ENCODE data around the gene TDRKH.

The TDRKH gene

DNA sequence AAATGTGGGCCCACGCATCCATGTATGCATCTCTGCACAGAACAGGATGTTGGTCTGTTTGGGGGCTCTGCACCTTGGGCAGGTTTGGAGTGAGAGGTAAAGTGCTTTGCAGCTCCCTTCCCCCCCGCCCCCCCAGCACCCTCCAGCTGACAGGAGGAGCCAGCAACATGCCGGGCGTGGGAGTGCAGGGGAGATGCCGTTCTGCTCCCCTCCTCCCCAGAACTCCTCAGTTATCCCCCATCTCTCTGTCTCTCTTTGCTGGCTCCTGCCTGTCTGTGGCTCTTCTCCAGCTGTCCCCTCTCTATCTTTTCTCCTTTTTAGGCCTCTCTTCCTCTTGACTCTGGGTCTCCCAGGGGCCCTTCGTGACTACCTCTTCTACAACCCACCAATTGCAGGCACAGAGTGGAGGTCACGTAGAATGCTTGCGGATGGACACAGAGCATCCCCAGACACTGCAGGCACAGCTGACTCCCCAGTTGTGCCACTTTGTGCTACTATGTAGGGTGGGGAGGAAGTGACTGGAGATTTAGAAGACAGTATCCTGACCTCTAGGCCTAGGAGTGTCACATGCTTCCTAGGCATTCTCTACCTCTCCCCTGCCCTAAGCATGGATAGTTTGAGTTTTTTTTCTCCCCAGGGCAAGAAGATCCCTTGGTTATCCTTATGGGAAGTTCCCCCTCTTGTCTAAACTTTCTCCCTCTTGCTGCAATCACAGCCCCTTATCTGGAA lies 43.0 kb upstream of the TDRKH start:
- H4K20me1 ChIP-seq: peaks cover 14% of the 10 kb centered on the region
- peaks cover 98% of the 10 kb centered on the region for H3K4me1 ChIP-seq
- no peak overlapping the region for H3K27ac ChIP-seq

DNA sequence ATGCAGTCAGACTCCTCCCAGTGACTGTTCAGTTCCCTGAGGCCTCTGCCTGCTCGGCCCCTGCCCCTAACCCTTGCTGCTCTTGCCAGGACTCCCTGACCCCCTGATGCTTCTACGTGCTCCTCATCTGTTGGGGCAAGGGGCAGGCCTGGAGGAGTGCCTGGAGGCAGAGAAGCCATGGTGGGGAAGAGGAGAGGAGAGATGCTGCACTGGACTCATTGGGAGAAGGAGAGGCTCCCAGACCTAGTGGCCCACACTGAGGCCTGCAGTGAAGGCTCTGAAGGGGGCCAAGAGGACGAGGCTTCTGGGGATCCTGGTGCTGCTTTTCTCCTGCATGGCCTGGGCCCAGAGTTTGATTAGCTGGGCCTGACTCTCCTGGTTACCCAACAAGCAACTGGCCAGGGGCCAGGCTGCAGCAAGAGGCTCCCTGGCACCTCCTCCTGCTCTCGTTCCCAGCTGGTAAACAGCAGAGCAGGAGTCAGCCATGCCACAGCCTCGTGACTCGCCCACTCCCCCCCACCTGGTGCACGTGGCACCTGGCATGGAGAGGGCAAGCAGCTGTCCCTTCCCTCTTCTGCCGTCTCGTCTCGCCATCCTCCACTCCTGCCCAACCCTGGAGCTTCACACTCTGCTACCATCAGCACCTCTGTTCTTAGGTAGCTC lies 42.1 kb upstream of the TDRKH start:
- Histone ChIP-seq H3K4me1 (peaks cover 98% of the 10 kb centered on the region), H3K27me3 (peaks cover 15% of the 10 kb centered on the region), H3K4me2 (peak overlapping the region; percentile 43), H3K4me3 (no peak overlapping the region), H3K27ac (no peak overlapping the region), H3K9me3 (no peaks in the 10 kb centered on the region), H3K36me3 (no peaks in the 10 kb centered on the region), H3K9ac (no peak overlapping the region; the same call in 1 of the 2 replicates), H4K20me1 (peaks cover 5% of the 10 kb centered on the region)
- TF ChIP-seq Cebpa-rat (IDR thresholded peaks at IDR 0.05): no peak

More for the DNA sequence above, 43.0 kb upstream of the TDRKH start:
- peaks cover 23% of the 10 kb centered on the region for H3K27me3 ChIP-seq
- no peak overlapping the region for H3K4me3 ChIP-seq
- no peak overlapping the region for H3K9ac ChIP-seq
- H3K36me3 ChIP-seq: no peaks in the 10 kb centered on the region
- peak overlapping the region; percentile 82 for H3K4me2 ChIP-seq
- no peak for TF ChIP-seq Cebpa-rat (IDR thresholded peaks at IDR 0.05)
- H3K9me3 ChIP-seq: no peaks in the 10 kb centered on the region

DNA sequence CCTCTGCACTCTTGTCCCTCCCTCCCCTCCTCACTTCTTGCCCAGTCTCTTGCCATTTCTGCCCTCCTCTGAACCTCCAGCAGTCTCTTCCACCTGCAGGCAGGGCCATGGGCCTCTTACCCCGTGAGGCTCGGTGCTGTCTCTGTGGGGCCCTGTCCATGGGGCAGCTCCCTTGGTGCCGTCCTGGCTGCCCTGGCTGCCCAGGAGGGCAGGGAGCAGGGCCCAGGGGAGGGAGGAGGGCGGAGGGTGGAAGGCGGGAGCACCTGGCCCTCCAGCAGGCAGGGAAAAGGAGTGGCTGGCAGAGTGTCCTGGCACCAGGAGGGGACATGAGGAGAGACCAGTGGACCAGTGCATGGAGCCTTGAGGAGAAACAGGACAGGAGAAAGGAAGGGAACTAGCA lies 41.3 kb upstream of the TDRKH start, which contains the start of gene RORC:
RORC (minus strand) TSS at position 198 of the 400 bp plus-strand sequence; CDS start at position 160, 38 bp downstream.
- TF ChIP-seq Cebpa-rat (IDR thresholded peaks at IDR 0.05): no peak
- Histone ChIP-seq H3K27ac (peak within 1 kb of the TSS; percentile 11; the same call in 1 of the 2 replicates), H3K4me2 (peak within 1 kb of the TSS; percentile 88), H3K36me3 (no peaks in the 10 kb centered on the region), H3K4me3 (no peak within 1 kb of the TSS), H3K9ac (no peak within 1 kb of the TSS; the same call in 1 of the 2 replicates), H3K4me1 (peaks cover 98% of the 10 kb centered on the region), H3K9me3 (no peaks in the 10 kb centered on the region), H3K27me3 (peaks cover 6% of the 10 kb centered on the region), H4K20me1 (no peaks in the 10 kb centered on the region)

DNA sequence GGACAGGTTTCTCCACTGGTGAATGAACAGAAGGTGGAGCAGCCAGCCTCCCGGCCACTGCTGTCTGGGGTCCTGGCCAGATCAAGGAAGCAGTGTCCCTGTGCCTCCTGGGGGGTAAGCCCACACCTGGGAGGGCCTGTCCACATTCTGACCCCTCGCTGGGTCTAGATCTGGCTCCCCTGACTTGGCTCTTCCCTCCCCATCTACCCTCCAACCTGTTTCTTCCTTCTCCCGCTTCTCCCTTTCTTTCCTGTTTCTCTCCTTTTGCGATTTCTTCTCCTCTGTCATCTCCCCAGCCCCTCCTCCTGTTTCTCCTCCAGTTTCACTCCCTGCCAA lies 40.9 kb upstream of the TDRKH start:
- H3K9ac ChIP-seq: no peak overlapping the region
- H4K20me1 ChIP-seq: no peaks in the 10 kb centered on the region
- no peak for TF ChIP-seq Cebpa-rat (IDR thresholded peaks at IDR 0.05)
- H3K36me3 ChIP-seq: no peaks in the 10 kb centered on the region
- no peak overlapping the region for H3K4me3 ChIP-seq
- peaks cover 2% of the 10 kb centered on the region for H3K27me3 ChIP-seq
- H3K9me3 ChIP-seq: no peaks in the 10 kb centered on the region
- peaks cover 98% of the 10 kb centered on the region for H3K4me1 ChIP-seq
- peak overlapping the region; percentile 11; the same call in 1 of the 2 replicates for H3K27ac ChIP-seq
- H3K4me2 ChIP-seq: peak overlapping the region; percentile 88; the same call in 1 of the 2 replicates

DNA sequence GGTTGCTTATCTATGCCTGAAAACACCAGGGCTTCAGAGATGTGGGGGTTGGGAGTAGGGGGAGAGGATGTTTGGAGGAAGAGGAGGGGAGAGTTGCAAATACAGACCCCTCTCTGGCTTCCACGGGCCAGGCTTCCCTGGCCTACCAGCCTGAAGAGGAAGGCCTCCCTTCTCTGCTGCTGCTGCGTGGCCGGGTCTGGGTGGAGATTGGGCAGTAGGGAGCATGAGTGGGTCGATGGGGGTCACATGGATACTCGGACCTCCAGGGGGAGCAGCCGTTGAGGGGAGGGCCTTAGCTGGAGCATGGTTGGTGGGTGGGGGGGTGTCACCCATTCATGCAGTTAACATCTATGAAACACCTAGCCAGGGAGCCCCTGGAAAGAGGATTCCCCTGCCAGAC lies 39.8 kb upstream of the TDRKH start:
- Histone ChIP-seq H3K4me3 (no peak overlapping the region), H3K9me3 (no peaks in the 10 kb centered on the region), H3K27ac (peak overlapping the region; percentile 78), H3K4me2 (peak overlapping the region; percentile 88), H3K27me3 (no peaks in the 10 kb centered on the region), H4K20me1 (no peaks in the 10 kb centered on the region), H3K9ac (peak overlapping the region; percentile 46; the same call in 1 of the 2 replicates), H3K36me3 (no peaks in the 10 kb centered on the region), H3K4me1 (peaks cover 98% of the 10 kb centered on the region)
- TF ChIP-seq Cebpa-rat (IDR thresholded peaks at IDR 0.05): no peak

DNA sequence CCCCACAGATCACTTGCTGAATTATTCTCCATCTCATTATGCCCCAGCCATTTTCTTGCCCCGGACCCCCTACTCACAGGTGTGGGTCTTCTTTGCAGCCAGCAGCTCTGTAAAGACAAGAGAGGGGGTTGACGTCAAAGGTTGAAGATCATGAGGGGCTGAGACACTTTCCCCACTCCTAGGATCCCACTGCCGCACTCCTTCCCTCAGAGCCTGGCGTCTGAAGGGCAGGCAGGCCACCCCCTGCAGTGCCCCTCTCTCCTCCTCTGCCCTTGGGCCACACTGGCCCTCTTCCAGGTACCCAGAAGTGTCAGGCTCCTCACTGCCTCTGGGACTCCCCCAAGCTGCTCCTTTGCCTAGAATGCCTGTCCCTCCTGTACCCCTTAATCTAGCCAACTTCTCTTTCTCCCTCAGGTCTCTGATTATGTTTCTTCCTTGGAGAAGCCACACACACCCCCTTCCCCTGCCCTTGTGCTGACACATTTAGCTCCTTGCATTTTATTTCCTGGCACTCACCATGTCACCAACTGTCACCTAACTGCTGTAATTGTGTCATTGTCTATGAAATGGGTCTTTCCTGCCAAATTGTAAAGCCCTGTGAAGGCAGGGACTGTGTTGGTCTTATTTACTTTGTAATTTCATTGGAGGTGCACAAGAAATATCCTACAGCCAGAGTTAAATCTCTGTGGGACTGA lies 39.2 kb upstream of the TDRKH start:
- H3K27ac ChIP-seq: peak overlapping the region; percentile 78
- H3K4me3 ChIP-seq: no peak overlapping the region
- H3K9ac ChIP-seq: peak overlapping the region; percentile 46; the same call in 1 of the 2 replicates
- H3K4me2 ChIP-seq: peak overlapping the region; percentile 88
- H3K36me3 ChIP-seq: no peaks in the 10 kb centered on the region
- H4K20me1 ChIP-seq: no peaks in the 10 kb centered on the region
- no peaks in the 10 kb centered on the region for H3K9me3 ChIP-seq
- no peak for TF ChIP-seq Cebpa-rat (IDR thresholded peaks at IDR 0.05)
- H3K4me1 ChIP-seq: peaks cover 100% of the 10 kb centered on the region
- H3K27me3 ChIP-seq: no peaks in the 10 kb centered on the region

DNA sequence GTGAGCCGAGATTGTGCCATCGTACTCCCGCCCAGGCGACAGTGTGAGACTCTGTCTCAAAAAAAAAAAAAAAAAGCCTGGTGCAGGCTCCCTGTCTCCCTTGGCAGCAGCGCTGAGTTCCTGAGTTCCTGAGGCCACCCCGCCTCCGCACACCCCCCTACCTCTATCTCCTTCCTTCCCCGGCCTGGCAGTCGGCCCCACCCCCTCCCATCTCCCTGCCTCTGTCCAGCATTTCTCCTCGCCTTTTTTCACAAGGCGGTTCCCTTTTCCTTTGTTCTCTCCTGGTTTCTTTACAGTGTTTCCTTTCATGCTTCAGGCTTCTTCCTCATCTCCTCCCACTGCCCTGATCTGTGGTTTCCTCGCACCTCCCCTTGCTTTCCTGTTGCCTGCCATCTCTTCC lies 38.6 kb upstream of the TDRKH start:
- no peak for TF ChIP-seq Cebpa-rat (IDR thresholded peaks at IDR 0.05)
- H3K27ac ChIP-seq: peak overlapping the region; percentile 78
- H3K4me1 ChIP-seq: peaks cover 100% of the 10 kb centered on the region
- H3K9ac ChIP-seq: peak overlapping the region; percentile 61; the same call in 1 of the 2 replicates
- peak overlapping the region; percentile 88 for H3K4me2 ChIP-seq
- peak overlapping the region; percentile 50; the same call in 1 of the 2 replicates for H3K4me3 ChIP-seq
- no peaks in the 10 kb centered on the region for H3K27me3 ChIP-seq
- no peaks in the 10 kb centered on the region for H4K20me1 ChIP-seq
- H3K36me3 ChIP-seq: no peaks in the 10 kb centered on the region
- H3K9me3 ChIP-seq: no peaks in the 10 kb centered on the region

DNA sequence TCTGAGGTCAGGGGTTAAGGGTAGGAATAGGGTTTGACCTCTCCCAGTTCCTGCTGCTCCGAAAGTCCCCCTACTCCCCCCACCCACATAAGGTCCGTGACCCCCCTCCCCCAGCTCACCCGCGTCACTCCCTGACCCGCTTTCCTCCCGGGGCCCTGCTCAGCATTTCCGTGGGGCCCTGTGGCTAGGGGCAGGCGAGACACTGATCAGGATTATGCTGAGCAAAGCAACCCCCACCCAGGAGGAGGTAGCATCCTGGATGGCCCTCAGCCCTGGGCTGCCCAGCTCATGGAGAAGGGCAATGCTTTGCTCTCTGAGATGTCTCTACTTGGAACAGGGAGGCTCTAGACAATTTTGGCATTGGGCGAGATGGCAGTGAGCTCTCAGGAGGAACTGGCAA lies 37.6 kb upstream of the TDRKH start:
- Histone ChIP-seq H3K9me3 (no peaks in the 10 kb centered on the region), H3K4me2 (peak overlapping the region; percentile 88), H3K4me1 (peaks cover 99% of the 10 kb centered on the region), H3K27me3 (no peaks in the 10 kb centered on the region), H3K27ac (peak overlapping the region; percentile 78), H4K20me1 (no peaks in the 10 kb centered on the region), H3K9ac (peak overlapping the region; percentile 61; the same call in 1 of the 2 replicates), H3K4me3 (peak overlapping the region; percentile 50), H3K36me3 (no peaks in the 10 kb centered on the region)
- no peak for TF ChIP-seq Cebpa-rat (IDR thresholded peaks at IDR 0.05)

DNA sequence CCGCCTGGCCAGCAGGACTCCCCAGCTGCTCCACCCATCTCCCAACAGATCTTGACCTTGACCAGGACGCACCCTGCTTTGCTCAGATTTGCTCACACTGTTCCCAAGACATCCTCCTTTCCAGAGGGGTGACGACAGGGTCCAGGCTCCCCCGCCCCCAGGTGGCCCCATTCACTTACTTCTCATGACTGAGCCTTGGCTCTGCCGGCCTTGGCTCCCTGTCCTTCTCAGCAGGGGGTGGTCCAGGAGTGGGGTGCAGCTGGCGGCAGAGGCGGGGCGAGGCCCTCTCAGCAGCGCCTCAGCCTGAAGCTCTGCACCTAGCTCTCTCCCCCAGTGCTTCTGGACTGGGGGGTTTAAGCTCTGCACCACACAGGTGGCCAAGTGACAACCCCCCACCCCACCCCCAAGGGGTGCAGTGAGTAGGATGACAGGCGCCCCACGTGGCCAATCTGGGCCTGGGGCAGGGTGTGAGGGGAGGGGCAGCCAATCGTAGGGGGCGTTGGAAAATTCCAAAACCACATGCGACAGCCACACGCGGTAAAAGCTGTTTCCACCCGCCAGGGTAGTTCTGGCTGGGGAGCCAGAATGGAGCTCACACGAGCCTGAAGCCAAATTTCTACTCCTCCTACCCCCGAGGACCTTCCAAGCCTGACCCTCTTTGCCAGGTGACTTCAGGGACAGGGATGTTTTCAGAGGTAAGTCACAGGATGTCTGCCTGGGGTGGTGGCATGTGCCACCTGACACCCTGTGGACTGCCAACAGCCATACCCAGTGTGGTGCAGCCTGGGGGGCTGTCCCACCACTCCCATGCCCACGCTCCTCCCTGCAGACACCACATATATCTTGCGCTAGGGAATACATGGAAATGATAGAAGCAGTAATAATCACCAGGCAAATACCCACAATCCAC lies 35.7 kb upstream of the TDRKH start:
- H3K9ac ChIP-seq: no peak overlapping the region
- TF ChIP-seq Cebpa-rat (IDR thresholded peaks at IDR 0.05): no peak
- peak overlapping the region; percentile 23; the same call in 1 of the 2 replicates for H3K27ac ChIP-seq
- H3K4me1 ChIP-seq: peaks cover 99% of the 10 kb centered on the region
- H3K4me3 ChIP-seq: no peak overlapping the region
- peak overlapping the region; percentile 88 for H3K4me2 ChIP-seq
- no peaks in the 10 kb centered on the region for H3K9me3 ChIP-seq
- no peaks in the 10 kb centered on the region for H3K36me3 ChIP-seq
- no peaks in the 10 kb centered on the region for H4K20me1 ChIP-seq
- no peaks in the 10 kb centered on the region for H3K27me3 ChIP-seq

Data from BLaER1 (cell line).